HG02588 (cell line): ENCODE measurements around the gene HNF4A.

ENCODE experiments used
- ATAC-seq: cut with Tn5 transposase; IDR thresholded peaks from one replicate; pipeline ENCODE4 v1.9.1; 2021; ENCODE audit warnings: mild to moderate bottlenecking, moderate library complexity; ENCODE audit not compliant: unreplicated experiment

Gene HNF4A

GRCh38 chr20:44390280-44390679 is 34.8 kb downstream of the HNF4A start:
- ATAC-seq = no peak

GRCh38 chr20:44392088-44392775 is 36.7 kb downstream of the HNF4A start:
- no peak for ATAC-seq

GRCh38 chr20:44392776-44393607 is 37.5 kb downstream of the HNF4A start:
- ATAC-seq = no peak

- no peak for ATAC-seq
Measured at GRCh38 chr20:44393608-44394451, 38.3 kb downstream of the HNF4A start.

DNA sequence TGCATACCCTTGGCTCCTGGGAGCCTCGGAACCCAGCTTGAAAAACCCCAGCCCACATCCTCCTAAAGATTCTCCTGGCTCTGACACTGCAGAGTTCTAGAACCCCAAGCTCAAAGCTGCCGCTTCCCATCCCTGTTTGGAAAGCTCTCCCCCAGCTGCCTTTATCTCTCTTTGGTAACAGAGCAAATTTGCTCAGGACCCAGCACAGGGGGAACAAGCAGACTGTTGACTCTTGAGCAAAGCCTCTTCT is 38.9 kb downstream of the HNF4A start:
- no peak for ATAC-seq

DNA sequence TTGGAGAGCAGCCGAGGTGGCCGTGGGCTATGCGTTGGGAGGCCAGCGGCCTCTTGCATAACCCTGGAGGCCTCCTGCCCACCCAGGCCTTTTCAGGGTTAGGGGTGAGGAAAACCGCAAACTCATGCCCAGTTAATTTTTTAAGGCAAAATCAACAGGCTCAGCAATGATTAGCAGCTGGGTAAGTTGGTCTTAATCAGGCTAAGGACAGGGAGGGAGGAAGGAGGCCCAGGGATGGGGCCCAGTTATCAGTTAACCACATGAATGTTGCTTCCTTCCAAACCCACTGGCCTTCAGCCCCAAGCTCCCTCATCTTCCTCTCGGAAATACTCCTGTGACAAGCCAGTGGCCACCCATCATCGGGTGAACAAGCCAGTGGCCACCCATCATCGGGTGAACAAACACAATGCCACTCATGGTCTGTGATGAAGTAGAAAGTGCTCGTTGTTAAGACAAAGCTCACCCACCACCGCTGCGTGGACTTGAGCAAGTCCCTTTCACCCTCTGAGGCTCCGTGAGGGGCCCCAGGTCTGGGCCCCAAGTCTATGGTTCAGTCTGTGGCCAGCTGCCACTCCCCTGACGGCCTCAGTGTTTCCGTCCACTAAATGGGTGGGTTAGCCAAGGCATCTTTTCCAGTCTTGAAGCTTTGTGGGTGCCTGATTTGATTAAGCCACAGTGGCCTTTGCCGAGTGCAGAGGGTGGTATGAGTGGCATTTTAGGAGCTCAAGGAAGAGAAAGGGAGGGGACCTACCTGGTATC is 39.4 kb downstream of the HNF4A start:
- no peak for ATAC-seq

DNA sequence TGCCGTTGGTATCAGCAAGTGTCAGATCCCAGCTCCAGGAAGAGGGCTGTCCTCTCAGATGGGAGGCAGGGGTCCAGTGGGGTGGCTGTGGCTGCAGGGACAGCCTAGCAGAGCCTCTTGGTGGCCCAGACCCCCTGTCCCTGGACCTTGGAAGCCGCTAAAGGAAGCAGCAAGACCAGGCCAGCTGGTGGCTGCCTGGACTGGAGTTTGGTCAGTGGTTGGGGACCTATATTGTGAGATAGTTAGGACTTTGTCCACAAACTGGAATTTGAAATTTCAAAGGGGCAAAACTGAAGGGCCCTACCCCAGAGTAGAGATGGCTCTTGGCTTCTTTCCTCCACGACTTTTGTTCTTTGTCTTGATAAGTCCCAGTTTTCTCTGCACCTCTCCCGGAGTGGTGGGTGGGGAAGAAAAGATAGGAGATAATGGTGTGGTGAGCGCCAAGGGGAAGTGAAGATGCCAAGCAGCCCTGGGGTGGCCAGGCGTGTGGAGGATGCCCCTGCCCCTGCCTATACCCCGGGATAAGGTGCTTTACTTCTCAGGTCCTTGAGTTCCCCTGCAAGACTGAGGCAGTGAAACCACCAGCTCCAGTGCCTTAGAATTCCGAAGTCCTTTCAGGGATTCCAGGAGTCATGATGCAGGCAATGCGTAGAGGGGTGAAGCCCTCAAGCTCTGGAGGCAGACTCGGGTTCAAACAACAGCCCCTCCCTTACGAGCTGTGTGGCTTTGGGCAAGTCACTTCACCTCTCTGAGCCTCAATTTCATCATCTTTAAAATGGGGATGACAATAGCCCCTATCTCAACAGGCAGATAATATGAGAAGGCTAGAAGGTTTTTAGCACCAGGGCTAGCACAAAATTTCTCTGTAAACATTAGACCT is 40.2 kb downstream of the HNF4A start:
- no peak for ATAC-seq

DNA sequence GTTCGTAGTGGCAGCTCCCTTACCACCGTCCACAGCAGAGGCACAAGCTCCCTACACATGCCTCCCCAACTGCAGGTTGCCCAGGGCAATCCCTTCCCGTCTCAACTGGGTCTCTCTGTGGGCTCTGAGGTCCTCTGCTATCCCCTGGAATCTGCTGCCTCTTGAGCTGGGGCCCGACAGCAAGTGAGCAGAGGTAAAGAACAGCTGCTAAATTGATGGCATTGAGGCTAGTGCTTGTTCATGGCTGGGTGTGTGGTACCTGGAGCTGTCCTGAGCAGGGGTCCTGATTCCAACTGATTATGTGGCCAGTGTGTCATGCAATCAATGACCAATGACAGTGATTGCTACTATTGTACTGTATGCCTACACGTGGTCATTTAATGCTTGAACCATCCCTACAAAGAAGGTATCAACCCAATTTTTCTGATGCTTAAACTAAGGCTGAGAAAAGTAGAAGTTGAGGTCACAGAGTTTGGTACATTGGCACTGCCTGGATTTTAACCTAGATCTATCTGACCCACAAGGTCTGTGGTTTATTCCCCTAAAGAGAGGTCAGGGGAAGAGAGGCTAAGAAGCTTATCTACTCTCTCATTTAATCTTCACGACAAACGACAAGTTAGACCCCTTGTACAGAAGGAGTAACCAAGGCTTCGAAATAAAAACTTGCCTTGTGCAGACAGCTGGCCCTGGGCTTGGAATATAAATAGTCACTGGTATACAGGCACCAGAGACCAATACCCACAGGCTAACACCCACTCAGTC is 41.1 kb downstream of the HNF4A start:
- ATAC-seq = no peak

GRCh38 chr20:44398335-44398734 is 42.8 kb downstream of the HNF4A start:
- no peak for ATAC-seq

DNA sequence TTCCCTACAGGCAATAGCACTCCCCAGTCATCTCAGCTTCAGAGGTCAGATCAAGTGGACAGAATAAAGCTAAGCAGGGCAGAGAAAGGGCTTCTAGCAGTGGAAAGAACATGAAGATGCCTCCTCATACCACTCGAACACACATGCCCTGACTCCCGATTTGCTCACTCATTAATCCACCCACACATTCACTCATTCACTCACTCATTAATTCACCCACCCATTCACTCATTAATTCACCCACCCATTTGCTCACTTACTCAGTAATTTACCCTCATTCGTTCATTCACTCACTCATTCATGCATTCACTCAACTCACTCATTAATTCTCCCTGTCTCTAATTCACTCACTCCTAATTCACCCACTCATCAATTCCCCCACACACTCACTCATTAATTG is 43.9 kb downstream of the HNF4A start:
- ATAC-seq = no peak

DNA sequence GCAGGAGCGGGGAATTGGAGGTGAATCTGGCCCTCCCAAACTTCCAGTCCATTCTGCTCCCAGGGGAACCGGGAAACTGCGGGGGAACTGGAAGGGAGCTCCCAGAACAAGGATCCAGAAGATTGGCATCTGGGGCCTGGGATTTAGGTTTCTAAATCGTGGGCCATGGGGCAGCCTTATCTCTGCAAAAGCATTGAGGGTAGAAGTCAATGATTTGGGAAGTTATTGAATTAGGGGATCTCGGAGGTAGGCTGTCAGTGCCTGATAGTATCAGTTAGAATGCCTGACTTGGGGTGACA is 45.1 kb downstream of the HNF4A start:
- ATAC-seq = no peak

GRCh38 chr20:44400970-44401769 is 45.7 kb downstream of the HNF4A start:
- no peak for ATAC-seq

DNA sequence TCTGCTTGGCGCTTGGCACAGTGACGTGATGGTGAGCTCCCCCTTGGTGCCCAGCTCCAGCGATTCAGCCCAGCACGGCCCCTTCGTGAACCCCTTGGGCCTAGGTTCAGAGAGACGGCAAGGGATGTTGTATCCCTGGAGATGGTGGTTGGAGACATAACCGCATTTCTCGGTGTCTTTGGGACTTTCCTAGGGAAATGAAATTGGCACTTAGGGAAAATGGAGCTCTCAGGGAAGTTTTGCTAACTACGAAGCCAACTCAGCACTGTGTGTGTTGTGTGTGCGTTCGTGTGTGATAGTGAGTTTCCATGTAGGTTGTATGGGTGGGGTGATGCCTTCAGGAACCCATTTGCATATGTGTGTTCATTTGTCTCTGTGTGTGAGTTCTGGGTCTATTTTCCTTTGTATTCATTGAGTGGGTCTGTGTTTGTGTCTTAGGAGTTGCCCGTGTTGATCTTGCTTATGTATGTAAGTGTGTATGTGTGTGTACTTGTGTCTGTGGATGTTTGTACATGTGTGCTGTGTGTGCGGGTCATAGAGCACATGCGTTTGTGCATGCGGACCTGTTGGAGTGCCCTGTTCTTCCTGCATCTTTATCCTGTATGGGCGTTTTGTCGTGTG is 46.4 kb downstream of the HNF4A start:
- no peak for ATAC-seq

GRCh38 chr20:44402391-44403193 is 47.1 kb downstream of the HNF4A start:
- ATAC-seq = no peak

DNA sequence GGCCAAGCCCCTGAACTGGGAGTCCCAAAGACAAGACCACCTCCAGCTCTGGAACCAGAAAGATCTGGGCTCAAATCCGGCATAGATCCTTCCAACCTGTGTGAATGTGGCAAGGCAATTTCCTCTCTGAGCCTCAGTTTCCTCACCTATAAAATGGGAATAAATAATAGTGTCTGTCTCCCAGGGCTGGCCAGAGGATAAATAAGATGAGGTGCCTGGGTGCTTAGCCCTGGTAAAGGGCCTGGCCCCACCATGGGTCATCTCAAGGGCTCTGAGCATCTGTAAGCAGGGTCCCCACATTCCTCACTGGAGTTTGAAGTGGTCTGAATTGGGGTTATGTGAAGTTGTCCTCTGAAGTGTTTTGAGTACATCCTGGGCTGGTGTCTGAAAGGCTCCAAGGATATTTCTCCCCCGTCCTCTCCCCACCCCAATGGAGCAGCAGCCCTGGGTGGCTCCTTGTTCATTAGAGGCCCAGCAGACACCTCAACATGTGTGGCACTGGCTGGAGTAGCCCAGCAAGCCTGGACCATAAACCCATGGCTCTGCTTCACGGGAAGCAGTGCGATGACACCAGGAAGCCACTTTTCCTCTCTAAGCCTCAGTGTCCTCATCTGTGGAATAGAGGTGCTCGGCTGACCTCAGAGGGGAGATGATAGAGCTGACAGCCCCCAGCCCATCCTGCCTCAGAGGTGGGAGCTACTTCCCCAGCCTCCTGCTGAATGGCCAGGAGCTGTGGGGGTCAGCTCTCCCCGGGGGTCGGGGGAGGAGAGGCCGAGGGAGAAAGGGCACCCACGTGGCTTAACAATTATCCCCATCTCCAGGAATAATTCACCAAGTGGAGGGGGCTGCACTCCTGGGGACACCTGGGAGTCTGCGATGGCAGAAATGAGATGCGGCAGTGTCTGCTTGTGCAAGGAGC is 48.0 kb downstream of the HNF4A start:
- no peak for ATAC-seq
